ENCODE measurements around the gene MAPK12. TPM values are rescaled to one million over a fixed set of nuclear protein-coding genes. Genes with fewer than 3 reads are reported as not detected.

Gene MAPK12
- 17.6 to 25.8 TPM (median 22.1 TPM) in 5 replicates for total RNA-seq (2022; extraction: Qiagen RNA extraction; ENCODE audit: low read depth)

GRCh38 chr22:50261615-50262459 is at the start of gene MAPK12:
Gene MAPK12 (minus strand): TSS chr22:50261683. CDS start chr22:50261509, 174 bp downstream.

GRCh38 chr22:50306753-50307749 is 45.6 kb upstream of the MAPK12 start, which contains the start of gene PLXNB2:
Gene PLXNB2 (minus strand): TSS chr22:50307646. CDS start chr22:50290584, 17,062 bp downstream.

GRCh38 chr22:50269970-50270665 is 8.6 kb upstream of the MAPK12 start, which contains the start of gene MAPK11:
Gene MAPK11 (minus strand): TSS chr22:50270380. CDS start chr22:50270292, 88 bp downstream.

GRCh38 chr22:50250555-50251476 is 10.7 kb downstream of the MAPK12 start, which contains the start of gene HDAC10:
Gene HDAC10 (minus strand): TSS chr22:50251265. CDS start chr22:50251032, 233 bp downstream.

GRCh38 chr22:50244420-50245213 is 16.9 kb downstream of the MAPK12 start, which contains the start of gene TUBGCP6:
Gene TUBGCP6 (minus strand): TSS chr22:50245023. CDS start chr22:50244459, 564 bp downstream.

Other genes with a start within 250 kb of the MAPK12 start
- 0.02 TPM in 1 of 5 replicates, not detected in the others for gene IL17REL, start 248.9 kb downstream of the MAPK12 start, total RNA-seq (2022; extraction: Qiagen RNA extraction; ENCODE audit: low read depth)
- not detected in 5 replicates for gene TTLL8, start 203.4 kb downstream of the MAPK12 start, total RNA-seq (2022; extraction: Qiagen RNA extraction; ENCODE audit: low read depth)
- gene MLC1, start 176.3 kb downstream of the MAPK12 start, total RNA-seq (2022; extraction: Qiagen RNA extraction; ENCODE audit: low read depth): 0.05 to 0.06 TPM in 2 of 5 replicates, not detected in the others
- not detected in 5 replicates for gene MOV10L1, start 171.7 kb downstream of the MAPK12 start, total RNA-seq (2022; extraction: Qiagen RNA extraction; ENCODE audit: low read depth)
- 5.7 to 8.5 TPM (median 6.9 TPM) in 5 replicates for gene PANX2, start 91.0 kb downstream of the MAPK12 start, total RNA-seq (2022; extraction: Qiagen RNA extraction; ENCODE audit: low read depth)
- 21.0 to 39.4 TPM (median 33.3 TPM) in 5 replicates for gene TRABD, start 75.8 kb downstream of the MAPK12 start, total RNA-seq (2022; extraction: Qiagen RNA extraction; ENCODE audit: low read depth)
- gene SELENOO, start 60.7 kb downstream of the MAPK12 start, total RNA-seq (2022; extraction: Qiagen RNA extraction; ENCODE audit: low read depth): 12.7 to 21.3 TPM (median 18.0 TPM) in 5 replicates
- gene TUBGCP6, start 16.7 kb downstream of the MAPK12 start, total RNA-seq (2022; extraction: Qiagen RNA extraction; ENCODE audit: low read depth): 5.7 to 11.4 TPM (median 9.5 TPM) in 5 replicates
- gene HDAC10, start 10.4 kb downstream of the MAPK12 start, total RNA-seq (2022; extraction: Qiagen RNA extraction; ENCODE audit: low read depth): 6.3 to 11.7 TPM (median 9.3 TPM) in 5 replicates
- gene MAPK11, start 8.7 kb upstream of the MAPK12 start, total RNA-seq (2022; extraction: Qiagen RNA extraction; ENCODE audit: low read depth): 4.2 to 7.2 TPM (median 6.6 TPM) in 5 replicates
- 85.8 to 126 TPM (median 108 TPM) in 5 replicates for gene PLXNB2, start 46.0 kb upstream of the MAPK12 start, total RNA-seq (2022; extraction: Qiagen RNA extraction; ENCODE audit: low read depth)
- gene DENND6B, start 65.3 kb upstream of the MAPK12 start, total RNA-seq (2022; extraction: Qiagen RNA extraction; ENCODE audit: low read depth): 2.1 to 3.3 TPM (median 2.7 TPM) in 5 replicates
- gene PPP6R2, start 81.6 kb upstream of the MAPK12 start, total RNA-seq (2022; extraction: Qiagen RNA extraction; ENCODE audit: low read depth): 9.1 to 13.3 TPM (median 12.2 TPM) in 5 replicates
- 16.2 to 27.1 TPM (median 24.2 TPM) in 5 replicates for gene SBF1, start 213.4 kb upstream of the MAPK12 start, total RNA-seq (2022; extraction: Qiagen RNA extraction; ENCODE audit: low read depth)
- gene ADM2, start 219.9 kb upstream of the MAPK12 start, total RNA-seq (2022; extraction: Qiagen RNA extraction; ENCODE audit: low read depth): 0.31 to 0.77 TPM (median 0.56 TPM) in 5 replicates
- not detected in 5 replicates for gene MIOX, start 225.2 kb upstream of the MAPK12 start, total RNA-seq (2022; extraction: Qiagen RNA extraction; ENCODE audit: low read depth)
- gene LMF2, start 246.0 kb upstream of the MAPK12 start, total RNA-seq (2022; extraction: Qiagen RNA extraction; ENCODE audit: low read depth): 28.1 to 51.7 TPM (median 41.4 TPM) in 5 replicates
- 31.1 to 37.8 TPM (median 35.9 TPM) in 5 replicates for gene NCAPH2, start 246.5 kb upstream of the MAPK12 start, total RNA-seq (2022; extraction: Qiagen RNA extraction; ENCODE audit: low read depth)